Ovary (tissue), 9 donors: ENCODE measurements around the gene BUD23. TPM values are rescaled to one million over a fixed set of nuclear protein-coding genes. Genes with fewer than 3 reads are reported as not detected.
A peak's percentile ranks its signal among the peaks of the same experiment; 100 is the strongest.

ENCODE experiments used
- DNase-seq, 5 donors: peaks; one replicate each; pipeline ENCODE4 v3.0.0-alpha.2; 2019 to 2020
- H3K27ac ChIP-seq, 2 donors: fragments of 200-600 bp; one replicate each; pipeline versions ENCODE4 v1.5.1 to v1.8.0; 2019 to 2022
- H3K27me3 ChIP-seq: fragments of 200-600 bp; one replicate; pipeline ENCODE4 v1.8.0; 2022
- H3K36me3 ChIP-seq: fragments of 200-600 bp; sonication (generic); one replicate; pipeline ENCODE4 v1.5.1; 2019
- H3K4me1 ChIP-seq: one replicate; pipeline ENCODE4 v1.8.1; 2013; ENCODE audit warnings: mild to moderate bottlenecking, moderate library complexity; ENCODE audit not compliant: insufficient read depth
- H3K4me3 ChIP-seq: fragments of 200-600 bp; sonication (generic); one replicate; pipeline ENCODE4 v1.5.1; 2017
- H3K9me3 ChIP-seq, 2 donors: fragments of 200-600 bp in 1 of 2; sonication (generic) in 1 of 2; one replicate each; pipeline versions ENCODE4 v1.5.1 to v1.8.1; 2013 to 2019; ENCODE audit warnings: mild to moderate bottlenecking in 1 of 2, moderate library complexity in 1 of 2
- CTCF ChIP-seq, 3 donors: fragments of 450-650 bp in 2 of 3; fragments of 200-600 bp in 1 of 3; IDR thresholded peaks; one replicate each; pipeline versions ENCODE4 v1.5.1 to v1.8.0; 2016 to 2022; ENCODE audit warnings: antibody characterized with exemption in 3 of 3, mild to moderate bottlenecking in 1 of 3
- EP300 ChIP-seq: sonication (generic); formaldehyde crosslinking; IDR thresholded peaks from one replicate; pipeline ENCODE4 v1.6.1; 2017; ENCODE audit warnings: antibody characterized with exemption
- POLR2A ChIP-seq: fragments of 450-650 bp; IDR thresholded peaks from one replicate; pipeline ENCODE4 v1.6.1; 2017; ENCODE audit warnings: antibody characterized with exemption, mild to moderate bottlenecking, moderate library complexity
- WGBS, 3 donors: extraction: QIAGEN DNeasy Blood & Tissue Kit in 1 of 3; methylation state at CpG; one replicate each; pipeline versions ENCODE4 v1.1.5 to v1.1.7; 2013 to 2017; 5-methylcytosine and 5-hydroxymethylcytosine counted together
- intact Hi-C, 4 donors: fragments of 100-400 bp; cut with DNase I; formaldehyde crosslinking; loops; one replicate each; pipeline versions ENCODE4 v1.11.0 to v1.15.1; 2022 to 2023
- polyA plus RNA-seq, 2 donors: library from polyadenylated mRNA; stranded (reverse); fragments of 200-250 nt in 1 of 2; fragments of 350-450 nt in 1 of 2; fragmentation: Illumina TruSeq in 1 of 2; extraction: RNeasy Lipid Tissue Mini Kit (QIAGEN cat#74804) in 1 of 2; gene quantifications; one replicate each; pipeline ENCODE4 v1.2.3, GENCODE V29; 2013 to 2014
- total RNA-seq, 7 donors: library from RNA; depleted of rRNA in 2 of 7; stranded (reverse); fragments of >200 nt in 2 of 7; fragmentation: NEBNext Ultra II Directional in 3 of 7; extraction: Animal tissue kit (Norgen Biotek cat#: 25700) in 3 of 7; gene quantifications; one replicate each; pipeline versions ENCODE4 v1.1.0 to v1.2.4, GENCODE V29; 2016 to 2023
- donor health status: DM: no; HTN: no; CAD: no; lungs with moderate emphysema.
- donor health status: DM: no; HTN: no; CAD: no.
- donor health status: Bipolar disorder and iron deficiency.
- donor health status: DM: yes; HTN: yes; CAD: no.
- donor health status: DM: no; HTN: no; CAD: no.
- donor health status: DM: yes; HTN: yes; CAD: no.

The BUD23 gene
- total and polyA plus RNA-seq, 9 donors = 19.8 to 62.9 (median 52.3) TPM

- peaks cover 3% of the 10 kb centered on the region for H3K4me1 ChIP-seq
- no peaks in the 10 kb centered on the region for H3K9me3 ChIP-seq
- H3K36me3 ChIP-seq = no peaks in the 10 kb centered on the region
- no peaks in the 10 kb centered on the region for H3K27me3 ChIP-seq
- no peak for TF ChIP-seq EP300
- no peak for TF ChIP-seq CTCF (IDR thresholded peaks at IDR 0.05)
- TF ChIP-seq POLR2A = no peak
- peak overlapping the region; percentile 7 for H3K4me3 ChIP-seq
- H3K27ac ChIP-seq = no peak overlapping the region
- intact Hi-C loops = no loop called here
- WGBS, 3 donors = 1% methylated on average over 48 to 62 of the region's 62 CpGs
- DNase-seq = peak in 1 of 5 donors; percentile 46
Measured at GRCh38 chr7:73647725-73648592, 35.4 kb upstream of the BUD23 start.

- Histone ChIP-seq H3K4me1 (peaks cover 3% of the 10 kb centered on the region), H3K4me3 (no peak overlapping the region), H3K27me3 (no peaks in the 10 kb centered on the region), H3K9me3 (no peaks in the 10 kb centered on the region), H3K27ac (no peak overlapping the region), H3K36me3 (no peaks in the 10 kb centered on the region)
- DNase-seq = no peak
- intact Hi-C loops = no loop called here
- TF ChIP-seq CTCF (IDR thresholded peaks at IDR 0.05) (no peak), POLR2A (no peak), EP300 (no peak)
- 19 to 30% (median 24%) methylated on average over 1 of the region's 1 CpG for WGBS, 3 donors
Measured at GRCh38 chr7:73648593-73649332, 34.6 kb upstream of the BUD23 start.

DNA sequence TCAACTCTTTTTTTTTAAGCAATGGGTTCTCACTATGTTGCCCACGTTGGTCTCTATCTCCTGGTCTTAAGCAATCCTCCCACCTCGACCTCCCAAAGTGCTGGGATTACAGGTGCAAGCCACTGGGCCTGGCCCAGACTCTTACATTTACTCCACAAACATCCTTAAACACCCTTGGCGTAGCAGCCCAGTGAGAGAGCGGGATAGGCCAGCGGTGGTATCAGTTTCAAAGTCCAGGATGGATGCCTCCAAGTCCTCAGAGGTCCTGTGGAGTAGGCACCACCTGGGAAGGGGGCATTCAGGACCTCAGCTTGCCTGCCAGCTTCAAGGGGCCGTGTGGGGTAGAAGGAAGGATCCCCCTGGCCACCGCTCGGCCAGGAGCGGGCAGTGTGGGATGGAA is 33.8 kb upstream of the BUD23 start:
- no peak for TF ChIP-seq CTCF (IDR thresholded peaks at IDR 0.05)
- TF ChIP-seq EP300 = no peak
- TF ChIP-seq POLR2A = no peak
- no peak overlapping the region for H3K4me3 ChIP-seq
- whole genome bisulfite sequencing, 3 donors = 42 to 51% (median 44%) methylated on average over 9 of the region's 9 CpGs
- intact Hi-C loops = no loop called here
- H3K9me3 ChIP-seq = no peaks in the 10 kb centered on the region
- H3K27me3 ChIP-seq = no peaks in the 10 kb centered on the region
- H3K4me1 ChIP-seq = peaks cover 3% of the 10 kb centered on the region
- H3K36me3 ChIP-seq = no peaks in the 10 kb centered on the region
- no peak for DNase-seq
- no peak overlapping the region for H3K27ac ChIP-seq

DNA sequence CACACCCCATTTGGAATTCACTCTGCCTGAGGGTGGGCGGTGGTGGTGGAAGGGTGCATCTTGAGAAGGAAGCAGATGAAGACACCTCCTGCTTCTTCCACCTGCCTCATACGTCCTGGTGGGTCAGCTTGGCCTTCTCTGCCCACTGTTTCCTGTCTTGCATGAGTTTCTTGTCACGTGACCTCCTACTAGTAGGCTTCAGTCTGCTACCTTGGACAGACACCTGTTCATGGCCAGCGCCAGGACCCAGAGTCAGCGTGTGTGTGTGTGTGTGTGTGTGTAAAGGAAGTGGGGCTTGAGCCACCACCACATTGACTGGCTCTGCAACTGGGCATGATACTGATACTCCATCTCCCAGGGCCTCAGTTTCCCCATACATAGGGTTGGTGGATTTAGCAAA is 32.9 kb upstream of the BUD23 start:
- Histone ChIP-seq H3K4me1 (peaks cover 3% of the 10 kb centered on the region), H3K27me3 (no peaks in the 10 kb centered on the region), H3K4me3 (no peak overlapping the region), H3K9me3 (no peaks in the 10 kb centered on the region), H3K27ac (no peak overlapping the region), H3K36me3 (no peaks in the 10 kb centered on the region)
- no peak for DNase-seq
- intact Hi-C loops = no loop called here
- WGBS, 3 donors = 58 to 64% (median 62%) methylated on average over 5 of the region's 5 CpGs
- TF ChIP-seq EP300 (no peak), CTCF (IDR thresholded peaks at IDR 0.05) (no peak), POLR2A (no peak)
